ENCODE data around the gene CIZ1.

The CIZ1 gene

DNA sequence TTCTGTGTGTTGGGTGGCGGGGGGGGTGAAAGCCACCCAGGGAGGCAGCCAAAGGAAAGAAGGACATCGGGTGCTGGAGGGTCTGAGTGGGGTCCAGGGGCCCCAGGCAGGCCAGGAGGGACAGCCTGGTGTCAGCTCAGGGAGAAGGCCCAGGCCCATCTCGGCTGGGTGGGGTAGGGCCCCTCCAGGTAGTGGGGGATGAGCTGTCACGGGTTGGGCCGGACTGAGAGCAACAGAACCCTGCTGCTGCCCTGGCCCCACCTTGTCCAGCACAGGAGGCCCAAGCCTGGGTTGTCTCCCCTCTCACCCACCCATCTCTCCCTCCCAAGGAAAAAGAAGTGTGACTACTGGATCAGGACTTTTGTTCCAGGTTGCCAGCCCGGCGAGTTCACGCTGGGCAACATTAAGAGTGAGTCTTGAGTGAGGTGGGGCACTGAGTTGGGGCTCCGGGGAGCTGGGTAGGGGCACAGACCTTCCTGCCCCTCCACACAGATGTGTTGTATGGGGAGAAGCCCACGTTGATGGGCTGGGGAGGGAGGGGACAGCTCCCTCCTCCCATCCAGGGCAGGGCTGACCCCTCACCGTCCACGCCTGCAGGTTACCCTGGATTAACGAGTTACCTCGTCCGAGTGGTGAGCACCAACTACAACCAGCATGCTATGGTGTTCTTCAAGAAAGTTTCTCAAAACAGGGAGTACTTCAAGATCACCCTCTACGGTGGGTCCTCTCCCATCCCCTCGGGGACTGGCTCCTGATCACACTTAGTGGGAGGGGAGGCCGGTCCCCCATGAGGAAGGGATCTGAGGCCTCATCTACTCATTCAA lies 39.9 kb downstream of the CIZ1 start:
- no peak overlapping the region for H3K4me3 ChIP-seq (ENCODE audit: low read depth, low read length)
- TF ChIP-seq, protein P1, sequence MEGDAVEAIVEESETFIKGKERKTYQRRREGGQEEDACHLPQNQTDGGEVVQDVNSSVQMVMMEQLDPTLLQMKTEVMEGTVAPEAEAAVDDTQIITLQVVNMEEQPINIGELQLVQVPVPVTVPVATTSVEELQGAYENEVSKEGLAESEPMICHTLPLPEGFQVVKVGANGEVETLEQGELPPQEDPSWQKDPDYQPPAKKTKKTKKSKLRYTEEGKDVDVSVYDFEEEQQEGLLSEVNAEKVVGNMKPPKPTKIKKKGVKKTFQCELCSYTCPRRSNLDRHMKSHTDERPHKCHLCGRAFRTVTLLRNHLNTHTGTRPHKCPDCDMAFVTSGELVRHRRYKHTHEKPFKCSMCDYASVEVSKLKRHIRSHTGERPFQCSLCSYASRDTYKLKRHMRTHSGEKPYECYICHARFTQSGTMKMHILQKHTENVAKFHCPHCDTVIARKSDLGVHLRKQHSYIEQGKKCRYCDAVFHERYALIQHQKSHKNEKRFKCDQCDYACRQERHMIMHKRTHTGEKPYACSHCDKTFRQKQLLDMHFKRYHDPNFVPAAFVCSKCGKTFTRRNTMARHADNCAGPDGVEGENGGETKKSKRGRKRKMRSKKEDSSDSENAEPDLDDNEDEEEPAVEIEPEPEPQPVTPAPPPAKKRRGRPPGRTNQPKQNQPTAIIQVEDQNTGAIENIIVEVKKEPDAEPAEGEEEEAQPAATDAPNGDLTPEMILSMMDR (IDR thresholded peaks at IDR 0.05; ENCODE audit: insufficient read depth, low read depth, low read length, missing control alignments): no peak
- DNase-seq (ENCODE audit: low read depth): no peak

DNA sequence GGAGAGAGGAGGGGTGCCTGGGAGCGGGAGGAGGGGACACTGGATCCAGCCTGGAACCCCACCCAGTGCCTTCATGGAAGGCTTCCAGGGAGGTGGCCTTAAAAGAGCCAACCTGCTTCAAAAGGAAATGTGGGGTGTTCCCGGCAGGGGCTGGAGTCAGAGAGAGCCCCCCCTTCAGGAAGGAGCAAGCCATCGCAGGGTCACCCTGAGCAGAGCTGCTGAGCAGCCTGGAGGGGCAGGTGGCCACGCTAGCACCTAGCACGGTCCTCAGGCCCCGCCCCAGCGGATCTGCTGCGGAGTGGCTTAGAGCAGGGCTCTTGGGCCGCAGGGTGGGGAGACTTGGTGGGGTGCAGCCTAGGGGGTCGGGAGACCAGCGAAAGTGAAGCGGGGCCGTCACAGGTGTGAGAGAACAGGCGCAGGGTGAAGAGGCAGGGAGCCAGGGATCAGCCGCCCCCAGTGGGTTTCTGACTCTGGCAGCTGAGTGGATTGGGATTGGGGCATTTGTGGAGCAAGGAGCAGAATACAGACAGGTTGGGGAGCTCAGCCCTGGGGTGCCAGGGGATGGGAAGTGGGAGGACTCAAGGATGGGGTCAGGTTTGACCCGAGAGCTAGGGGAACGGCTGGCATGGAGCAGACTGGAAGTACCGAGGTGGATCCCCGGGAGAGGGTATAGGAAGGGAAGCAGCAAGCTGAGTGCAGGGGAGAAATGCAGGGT lies 40.6 kb downstream of the CIZ1 start:
- peak; percentile 37 for DNase-seq (ENCODE audit: low read depth)
- TF ChIP-seq, protein P1 (IDR thresholded peaks at IDR 0.05; ENCODE audit: insufficient read depth, low read depth, low read length, missing control alignments): peak; percentile 51
- no peak overlapping the region for H3K4me3 ChIP-seq (ENCODE audit: low read depth, low read length)

DNA sequence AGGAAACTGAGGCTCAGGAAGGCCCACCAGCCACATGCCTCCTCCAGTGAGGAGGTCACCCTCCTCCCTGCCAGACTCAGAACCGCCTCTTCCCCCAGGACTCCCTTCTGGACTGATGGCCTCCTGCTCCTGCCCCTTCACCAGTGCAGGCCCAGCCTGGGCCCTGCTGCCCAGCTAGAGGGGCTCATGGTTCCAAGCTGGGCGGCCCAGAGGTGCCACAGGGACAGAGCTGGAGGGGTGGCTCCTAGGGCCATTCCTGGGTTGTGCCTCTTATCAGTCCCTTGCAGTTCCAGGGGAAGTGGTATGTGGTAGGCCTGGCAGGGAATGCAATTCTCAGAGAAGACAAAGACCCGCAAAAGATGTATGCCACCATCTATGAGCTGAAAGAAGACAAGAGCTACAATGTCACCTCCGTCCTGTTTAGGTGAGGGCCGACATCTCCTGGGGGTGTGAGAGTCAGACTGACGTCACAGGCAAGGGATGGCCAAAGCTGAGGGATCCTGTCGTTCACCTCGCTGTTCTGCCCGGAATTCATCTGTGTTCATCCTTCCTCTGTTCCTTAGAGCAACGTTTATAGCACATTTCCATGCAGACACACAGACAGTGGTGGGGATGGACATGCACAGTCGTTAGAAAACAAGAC lies 41.3 kb downstream of the CIZ1 start:
- no peak overlapping the region for H3K4me3 ChIP-seq (ENCODE audit: low read depth, low read length)
- TF ChIP-seq, protein P1 (IDR thresholded peaks at IDR 0.05; ENCODE audit: insufficient read depth, low read depth, low read length, missing control alignments): no peak
- no peak for DNase-seq (ENCODE audit: low read depth)

DNA sequence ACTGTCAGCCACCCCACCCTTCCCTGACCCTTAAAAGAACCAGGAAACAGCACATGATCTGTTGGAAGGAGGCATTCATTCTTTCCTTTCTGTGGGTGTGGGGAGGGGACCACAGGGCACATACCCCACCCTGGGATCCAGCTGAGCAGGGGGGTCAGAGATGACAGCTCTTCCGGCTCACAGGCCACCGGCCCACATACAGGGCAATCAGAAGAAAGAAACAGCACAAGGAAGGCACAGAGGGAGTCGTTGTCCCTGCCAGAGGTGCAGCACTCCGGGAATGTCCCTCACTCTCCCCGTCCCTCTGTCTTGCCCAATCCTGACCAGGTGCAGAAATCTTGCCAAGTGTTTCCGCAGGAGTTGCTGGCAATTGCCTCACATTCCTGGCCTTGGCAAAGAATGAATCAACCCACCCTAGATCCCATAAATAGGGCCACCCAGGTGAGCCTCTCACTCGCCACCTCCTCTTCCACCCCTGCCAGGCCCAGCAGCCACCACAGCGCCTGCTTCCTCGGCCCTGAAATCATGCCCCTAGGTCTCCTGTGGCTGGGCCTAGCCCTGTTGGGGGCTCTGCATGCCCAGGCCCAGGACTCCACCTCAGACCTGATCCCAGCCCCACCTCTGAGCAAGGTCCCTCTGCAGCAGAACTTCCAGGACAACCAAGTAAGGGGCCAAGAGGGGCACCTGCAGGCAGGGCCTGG lies 42.2 kb downstream of the CIZ1 start, which contains the start of gene LCN2:
Gene LCN2, plus strand, starts transcription at position 453 of the 701 bp plus-strand sequence. Its CDS starts 73 bp downstream, at position 526.
- TF ChIP-seq, protein P1 (IDR thresholded peaks at IDR 0.05; ENCODE audit: insufficient read depth, low read depth, low read length, missing control alignments): no peak
- no peak within 1 kb of the TSS for H3K4me3 ChIP-seq (ENCODE audit: low read depth, low read length)

DNA sequence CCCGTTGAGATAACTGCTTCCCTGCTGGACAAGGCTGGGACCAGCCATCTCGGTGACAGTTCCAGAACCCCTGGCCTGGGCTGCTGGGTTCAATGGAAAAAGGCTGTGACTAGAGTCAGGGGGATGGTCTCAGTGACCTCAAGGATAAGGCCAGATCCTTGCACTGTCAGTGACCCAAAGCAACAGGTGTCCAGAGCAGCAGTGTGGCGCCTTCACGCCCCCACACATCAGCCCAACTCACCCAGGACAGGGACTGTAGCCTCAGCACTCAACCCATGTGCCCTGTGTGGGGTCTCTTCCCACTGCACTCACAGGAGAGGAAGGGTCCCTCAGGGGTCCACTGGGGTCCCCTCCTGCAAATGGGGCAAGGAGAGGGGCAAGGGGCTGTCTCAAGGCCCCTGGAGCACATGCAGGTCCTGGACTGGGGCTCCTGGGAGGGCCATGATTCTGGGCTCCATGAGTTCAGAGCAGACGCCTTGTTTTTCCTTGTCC lies 42.8 kb downstream of the CIZ1 start:
- TF ChIP-seq, protein P1 (IDR thresholded peaks at IDR 0.05; ENCODE audit: insufficient read depth, low read depth, low read length, missing control alignments): no peak
- H3K4me3 ChIP-seq (ENCODE audit: low read depth, low read length): no peak overlapping the region
- no peak for DNase-seq (ENCODE audit: low read depth)

More for the DNA sequence above, 42.2 kb downstream of the CIZ1 start, which contains the start of gene LCN2:
- DNase-seq (ENCODE audit: low read depth): no peak

DNA sequence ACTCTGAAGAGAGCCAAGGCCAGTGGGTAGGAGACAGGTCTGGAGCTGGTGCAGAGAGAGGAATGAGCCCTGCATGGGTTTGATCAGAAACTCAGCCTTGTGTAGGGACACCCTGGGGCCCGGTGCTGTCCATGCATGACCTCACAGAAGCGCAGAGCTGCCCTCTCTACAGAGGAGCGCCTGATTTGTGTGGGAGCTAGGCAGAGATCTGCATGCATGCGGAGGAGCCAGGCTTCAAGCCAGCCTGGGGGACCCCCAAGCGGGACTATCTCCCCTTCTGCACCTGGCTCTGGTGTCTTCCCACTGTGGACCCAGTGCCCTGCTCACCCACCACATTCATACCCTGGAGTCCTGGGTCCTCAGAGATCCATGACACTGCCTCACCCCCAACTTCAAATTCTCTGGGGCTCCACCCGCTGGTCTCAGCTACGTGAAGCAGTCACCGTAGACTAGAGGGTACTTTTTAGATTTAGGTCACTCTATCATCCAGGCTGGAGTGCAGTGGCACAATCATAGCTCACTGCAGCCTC lies 44.7 kb downstream of the CIZ1 start:
- TF ChIP-seq, protein P1 (IDR thresholded peaks at IDR 0.05; ENCODE audit: insufficient read depth, low read depth, low read length, missing control alignments): no peak
- DNase-seq (ENCODE audit: low read depth): no peak
- H3K4me3 ChIP-seq (ENCODE audit: low read depth, low read length): no peak overlapping the region
